PFSK-1 (cell line): Measurements from ENCODE around the gene PPP1R13L.

Experiments used
- POLR2AphosphoS5 ChIP-seq: IDR thresholded peaks from 2 replicates; pipeline ENCODE4 v1.6.1; 2012; ENCODE audit warnings: low read depth, mild to moderate bottlenecking, control low read depth, low read length, moderate library complexity
- TAF1 ChIP-seq: IDR thresholded peaks from 2 replicates; pipeline ENCODE4 v1.6.1; 2012; ENCODE audit warnings: low read length, control low read depth, borderline replicate concordance; ENCODE audit not compliant: insufficient read depth

DNA sequence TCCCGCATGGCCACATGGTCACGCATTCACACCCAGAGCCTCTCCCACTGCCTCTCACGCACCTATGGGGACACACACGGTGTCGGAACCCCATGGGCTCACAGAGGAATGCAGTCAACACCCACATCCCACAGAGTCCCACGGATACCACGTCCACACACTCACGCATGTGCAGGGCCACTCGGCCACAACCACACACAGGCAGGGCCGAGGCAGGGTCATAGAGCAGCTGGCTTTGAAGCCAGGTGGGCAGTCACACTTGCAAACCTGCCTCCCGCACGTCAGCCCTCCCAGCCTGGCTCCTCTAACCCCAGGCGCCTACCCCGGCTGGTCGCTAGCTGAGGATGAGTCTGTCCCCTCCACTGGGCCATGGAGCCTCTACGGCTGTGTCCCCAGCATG is 42.6 kb downstream of the PPP1R13L start:
- TF ChIP-seq POLR2AphosphoS5 = no peak
- no peak for TF ChIP-seq TAF1
